Thoracic aorta (tissue), 2 donors: ENCODE measurements around the gene FOXO3. TPM values are rescaled to one million over a fixed set of nuclear protein-coding genes. Genes with fewer than 3 reads are reported as not detected.

ENCODE experiments used
- ATAC-seq: fragments of 150-250 bp; one replicate; pipeline ENCODE4 v1.8.0; 2017; ENCODE audit warnings: low read depth; ENCODE audit not compliant: insufficient number of reproducible peaks, low FRiP score
- DNase-seq: peaks from one replicate; pipeline ENCODE4 v3.0.0-alpha.2; 2020; ENCODE audit warnings: low spot score
- H3K27ac ChIP-seq, 2 donors: fragments of 200-600 bp; sonication (generic); 1 replicate in 1 of 2; 2 replicates in 1 of 2; pipeline ENCODE4 v1.5.1; 2016; ENCODE audit warnings: mild to moderate bottlenecking in 2 of 2, moderate library complexity in 2 of 2
- H3K27me3 ChIP-seq: fragments of 200-600 bp; sonication (generic); replicated peaks from 2 replicates; pipeline ENCODE4 v1.6.0; 2016; ENCODE audit warnings: mild to moderate bottlenecking; ENCODE audit not compliant: insufficient read depth
- H3K36me3 ChIP-seq: fragments of 200-600 bp; sonication (generic); one replicate; pipeline ENCODE4 v1.5.1; 2016
- H3K4me1 ChIP-seq, 2 donors: fragments of 200-600 bp; sonication (generic); 1 replicate in 1 of 2; 2 replicates in 1 of 2; pipeline versions ENCODE4 v1.5.1 to v1.6.0; 2016; ENCODE audit warnings: low read depth in 2 of 2, mild to moderate bottlenecking in 1 of 2; ENCODE audit not compliant: control insufficient read depth in 1 of 2
- H3K4me3 ChIP-seq: fragments of 200-600 bp; sonication (generic); 2 replicates; pipeline ENCODE4 v1.5.1; 2016; ENCODE audit warnings: mild to moderate bottlenecking
- H3K9me3 ChIP-seq: fragments of 200-600 bp; sonication (generic); 2 replicates; pipeline ENCODE4 v1.5.1; 2016
- CTCF ChIP-seq: fragments of 200-600 bp; sonication (generic); IDR thresholded peaks from one replicate; pipeline ENCODE4 v1.5.1; 2019; ENCODE audit warnings: antibody characterized with exemption
- total RNA-seq, 2 donors: library from RNA; depleted of rRNA; stranded (reverse); fragments of >200 nt; gene quantifications; one replicate each; pipeline versions ENCODE4 v1.1.0 to v1.2.3, GENCODE V29; 2016

FOXO3 gene
- total RNA-seq, 2 donors from 2014 or later = 106 to 149 TPM

- no peaks in the 10 kb centered on the region for H3K27me3 ChIP-seq
- DNase-seq (no peak), ATAC-seq (no peak)
- H3K9me3 ChIP-seq = no peaks in the 10 kb centered on the region
- no peak for TF ChIP-seq CTCF
- no peaks in the 10 kb centered on the region for H3K36me3 ChIP-seq
- H3K4me1 ChIP-seq = peaks cover 7% of the 10 kb centered on the region in 2 donors
- peak overlapping the region; percentile 41 for H3K4me3 ChIP-seq
- no peak overlapping the region for H3K27ac ChIP-seq
Observed at GRCh38 chr6:108730635-108731515, 170.2 kb downstream of the FOXO3 start.

- ATAC-seq = no peak
- H3K4me1 ChIP-seq = peaks cover 15 to 18% of the 10 kb centered on the region in 2 donors
- TF ChIP-seq CTCF = no peak
- no peaks in the 10 kb centered on the region for H3K9me3 ChIP-seq
- no peak overlapping the region for H3K27ac ChIP-seq
- H3K4me3 ChIP-seq = no peak overlapping the region
- H3K36me3 ChIP-seq = no peaks in the 10 kb centered on the region
- no peaks in the 10 kb centered on the region for H3K27me3 ChIP-seq
- DNase-seq = no peak
Observed at GRCh38 chr6:108732091-108732870, 171.6 kb downstream of the FOXO3 start.

DNA sequence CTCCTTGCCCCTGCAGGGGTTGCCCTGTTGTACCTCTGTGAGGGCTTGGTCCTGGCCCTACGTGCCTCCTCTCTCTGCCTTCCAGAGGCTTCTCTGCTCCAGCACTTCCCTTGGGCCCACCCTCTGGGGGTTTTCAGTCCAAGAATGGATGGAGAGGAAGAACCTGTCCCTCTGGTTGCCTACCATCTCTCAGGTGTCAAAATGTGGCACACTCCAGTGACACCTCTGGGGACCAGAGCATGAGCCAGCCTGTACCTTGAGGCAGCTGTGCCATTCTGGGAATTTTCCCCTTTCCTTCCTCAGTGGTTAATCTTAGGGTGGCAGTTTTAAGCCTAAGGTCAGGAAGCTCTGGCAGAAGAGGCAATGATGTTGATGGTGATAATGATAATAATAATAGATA is 172.3 kb downstream of the FOXO3 start:
- DNase-seq (no peak), ATAC-seq (no peak)
- no peaks in the 10 kb centered on the region for H3K36me3 ChIP-seq
- H3K9me3 ChIP-seq = no peaks in the 10 kb centered on the region
- H3K4me3 ChIP-seq = no peak overlapping the region
- no peaks in the 10 kb centered on the region for H3K27me3 ChIP-seq
- no peak overlapping the region for H3K27ac ChIP-seq
- H3K4me1 ChIP-seq = peaks cover 21 to 24% of the 10 kb centered on the region in 2 donors
- no peak for TF ChIP-seq CTCF

DNA sequence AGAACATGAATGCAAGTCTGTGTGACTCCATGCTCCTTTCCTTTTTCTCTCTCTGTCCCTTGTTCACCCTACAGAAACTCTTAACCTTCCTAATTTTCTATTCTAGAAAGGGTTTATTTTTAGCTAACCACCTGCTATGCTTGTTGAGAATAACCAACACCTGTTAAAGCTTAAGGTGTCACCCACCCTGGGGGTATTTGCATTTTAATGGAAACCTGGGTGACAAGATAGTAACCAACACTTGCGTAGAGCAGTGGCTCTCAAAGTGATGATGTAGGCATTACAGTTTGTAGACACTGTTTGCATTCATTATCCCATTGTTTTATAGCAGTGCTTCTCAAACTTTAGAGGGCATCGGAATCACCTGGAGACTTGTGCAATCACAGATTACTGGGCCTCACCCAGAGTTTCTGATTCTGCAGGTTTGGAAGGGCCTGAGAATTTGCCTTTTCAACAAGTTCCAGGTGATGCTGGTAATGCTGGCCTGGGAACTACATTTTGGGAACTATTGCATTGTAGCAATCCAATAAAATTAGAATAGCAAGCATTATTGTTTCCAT is 173.1 kb downstream of the FOXO3 start:
- TF ChIP-seq CTCF = no peak
- Histone ChIP-seq H3K36me3 (no peaks in the 10 kb centered on the region), H3K27me3 (no peaks in the 10 kb centered on the region), H3K4me3 (no peak overlapping the region), H3K4me1 (peaks cover 24 to 31% of the 10 kb centered on the region in 2 donors), H3K27ac (no peak overlapping the region), H3K9me3 (no peaks in the 10 kb centered on the region)
- ATAC-seq = no peak
- no peak for DNase-seq
